Measurements from ENCODE around the gene PPP2R2C. TPM values are rescaled to one million over a fixed set of nuclear protein-coding genes. Genes with fewer than 3 reads are reported as not detected.

The PPP2R2C gene
- total RNA-seq, 2 donors from 2014 or later = not detected

GRCh38 chr4:6309777-6310176 is 162.6 kb downstream of the PPP2R2C start:
- Mint-ChIP-seq H3K4me1 (no peaks in the 10 kb centered on the region), H3K36me3 (ENCODE audit: low read depth) (no peaks in the 10 kb centered on the region), H3K4me3 (no peak overlapping the region), H3K27ac (no peak overlapping the region), H3K27me3 (peaks cover 60% of the 10 kb centered on the region), H3K9me3 (no peaks in the 10 kb centered on the region)
- no peak for ATAC-seq (replicated peaks)

GRCh38 chr4:6308899-6309643 is 163.3 kb downstream of the PPP2R2C start:
- no peaks in the 10 kb centered on the region for H3K4me1 Mint-ChIP-seq
- H3K36me3 Mint-ChIP-seq (ENCODE audit: low read depth) = no peaks in the 10 kb centered on the region
- no peak overlapping the region for H3K4me3 Mint-ChIP-seq
- peaks cover 59% of the 10 kb centered on the region for H3K27me3 Mint-ChIP-seq
- H3K27ac Mint-ChIP-seq = no peak overlapping the region
- H3K9me3 Mint-ChIP-seq = no peaks in the 10 kb centered on the region
- ATAC-seq (replicated peaks) = no peak

GRCh38 chr4:6307891-6308290 is 164.5 kb downstream of the PPP2R2C start:
- ATAC-seq (replicated peaks) = no peak
- no peaks in the 10 kb centered on the region for H3K36me3 Mint-ChIP-seq (ENCODE audit: low read depth)
- no peaks in the 10 kb centered on the region for H3K9me3 Mint-ChIP-seq
- no peak overlapping the region for H3K4me3 Mint-ChIP-seq
- H3K4me1 Mint-ChIP-seq = no peaks in the 10 kb centered on the region
- H3K27me3 Mint-ChIP-seq = peaks cover 51% of the 10 kb centered on the region
- H3K27ac Mint-ChIP-seq = no peak overlapping the region

GRCh38 chr4:6307230-6307629 is 165.2 kb downstream of the PPP2R2C start:
- Mint-ChIP-seq H3K27ac (no peak overlapping the region), H3K4me1 (no peaks in the 10 kb centered on the region), H3K36me3 (ENCODE audit: low read depth) (no peaks in the 10 kb centered on the region), H3K9me3 (no peaks in the 10 kb centered on the region), H3K4me3 (no peak overlapping the region), H3K27me3 (peaks cover 46% of the 10 kb centered on the region)
- no peak for ATAC-seq (replicated peaks)

GRCh38 chr4:6306299-6306698 is 166.1 kb downstream of the PPP2R2C start:
- ATAC-seq (replicated peaks) = no peak
- H3K4me3 Mint-ChIP-seq = no peak overlapping the region
- H3K36me3 Mint-ChIP-seq (ENCODE audit: low read depth) = no peaks in the 10 kb centered on the region
- peaks cover 40% of the 10 kb centered on the region for H3K27me3 Mint-ChIP-seq
- no peaks in the 10 kb centered on the region for H3K4me1 Mint-ChIP-seq
- no peaks in the 10 kb centered on the region for H3K9me3 Mint-ChIP-seq
- H3K27ac Mint-ChIP-seq = no peak overlapping the region

- Mint-ChIP-seq H3K27me3 (peaks cover 22% of the 10 kb centered on the region), H3K4me1 (no peaks in the 10 kb centered on the region)
- no peak for ATAC-seq (replicated peaks)
Measured at GRCh38 chr4:6303943-6304342, 168.5 kb downstream of the PPP2R2C start.

GRCh38 chr4:6302869-6303268 is 169.5 kb downstream of the PPP2R2C start:
- no peak for ATAC-seq (replicated peaks)
- H3K4me1 Mint-ChIP-seq = no peaks in the 10 kb centered on the region
- peaks cover 14% of the 10 kb centered on the region for H3K27me3 Mint-ChIP-seq
- H3K36me3 Mint-ChIP-seq (ENCODE audit: low read depth) = no peaks in the 10 kb centered on the region
- no peak overlapping the region for H3K4me3 Mint-ChIP-seq
- H3K9me3 Mint-ChIP-seq = no peaks in the 10 kb centered on the region
- H3K27ac Mint-ChIP-seq = no peak overlapping the region

More at GRCh38 chr4:6303943-6304342, 168.5 kb downstream of the PPP2R2C start:
- Mint-ChIP-seq H3K4me3 (no peak overlapping the region), H3K9me3 (no peaks in the 10 kb centered on the region), H3K36me3 (ENCODE audit: low read depth) (no peaks in the 10 kb centered on the region), H3K27ac (no peak overlapping the region)

GRCh38 chr4:6301732-6302442 is 170.5 kb downstream of the PPP2R2C start:
- Mint-ChIP-seq H3K9me3 (no peaks in the 10 kb centered on the region), H3K4me3 (no peak overlapping the region), H3K36me3 (ENCODE audit: low read depth) (no peaks in the 10 kb centered on the region), H3K27me3 (peaks cover 9% of the 10 kb centered on the region), H3K27ac (no peak overlapping the region), H3K4me1 (no peaks in the 10 kb centered on the region)
- no peak for ATAC-seq (replicated peaks)

GRCh38 chr4:6301051-6301731 is 171.2 kb downstream of the PPP2R2C start:
- ATAC-seq (replicated peaks) = no peak
- Mint-ChIP-seq H3K4me3 (no peak overlapping the region), H3K27me3 (peaks cover 3% of the 10 kb centered on the region), H3K27ac (no peak overlapping the region), H3K9me3 (no peaks in the 10 kb centered on the region), H3K4me1 (no peaks in the 10 kb centered on the region), H3K36me3 (ENCODE audit: low read depth) (no peaks in the 10 kb centered on the region)

- Mint-ChIP-seq H3K36me3 (ENCODE audit: low read depth) (no peaks in the 10 kb centered on the region), H3K9me3 (no peaks in the 10 kb centered on the region), H3K4me1 (no peaks in the 10 kb centered on the region), H3K27ac (no peak overlapping the region), H3K4me3 (no peak overlapping the region), H3K27me3 (peaks cover 1% of the 10 kb centered on the region)
- no peak for ATAC-seq (replicated peaks)
Measured at GRCh38 chr4:6300359-6300758, 172.1 kb downstream of the PPP2R2C start.

GRCh38 chr4:6299875-6300274 is 172.5 kb downstream of the PPP2R2C start:
- H3K27me3 Mint-ChIP-seq = no peaks in the 10 kb centered on the region

GRCh38 chr4:6298852-6299251 is 173.6 kb downstream of the PPP2R2C start:
- ATAC-seq (replicated peaks) = no peak
- H3K36me3 Mint-ChIP-seq (ENCODE audit: low read depth) = no peaks in the 10 kb centered on the region
- no peak overlapping the region for H3K27ac Mint-ChIP-seq
- no peaks in the 10 kb centered on the region for H3K9me3 Mint-ChIP-seq
- no peaks in the 10 kb centered on the region for H3K27me3 Mint-ChIP-seq
- no peak overlapping the region for H3K4me3 Mint-ChIP-seq
- no peaks in the 10 kb centered on the region for H3K4me1 Mint-ChIP-seq

More at GRCh38 chr4:6299875-6300274, 172.5 kb downstream of the PPP2R2C start:
- no peaks in the 10 kb centered on the region for H3K4me1 Mint-ChIP-seq
- no peak overlapping the region for H3K4me3 Mint-ChIP-seq
- H3K9me3 Mint-ChIP-seq = no peaks in the 10 kb centered on the region
- H3K36me3 Mint-ChIP-seq (ENCODE audit: low read depth) = no peaks in the 10 kb centered on the region
- H3K27ac Mint-ChIP-seq = no peak overlapping the region
- ATAC-seq (replicated peaks) = no peak

- ATAC-seq (replicated peaks) = no peak
- H3K9me3 Mint-ChIP-seq = no peaks in the 10 kb centered on the region
Measured at GRCh38 chr4:6298035-6298434, 174.4 kb downstream of the PPP2R2C start.

GRCh38 chr4:6297266-6297815 is 175.1 kb downstream of the PPP2R2C start:
- Mint-ChIP-seq H3K4me3 (no peak overlapping the region), H3K27ac (no peak overlapping the region), H3K4me1 (no peaks in the 10 kb centered on the region), H3K27me3 (no peaks in the 10 kb centered on the region), H3K9me3 (no peaks in the 10 kb centered on the region), H3K36me3 (ENCODE audit: low read depth) (no peaks in the 10 kb centered on the region)
- no peak for ATAC-seq (replicated peaks)

More at GRCh38 chr4:6298035-6298434, 174.4 kb downstream of the PPP2R2C start:
- no peak overlapping the region for H3K27ac Mint-ChIP-seq
- no peaks in the 10 kb centered on the region for H3K36me3 Mint-ChIP-seq (ENCODE audit: low read depth)
- H3K27me3 Mint-ChIP-seq = no peaks in the 10 kb centered on the region
- H3K4me1 Mint-ChIP-seq = no peaks in the 10 kb centered on the region
- H3K4me3 Mint-ChIP-seq = no peak overlapping the region

Measured in activated T-helper 17 cell treated with anti-CD3 and anti-CD28 coated beads, Interleukin-2, amount 50 U/mL, for 72 hours (primary cell).